GM12801 (cell line): ENCODE measurements around the gene CPNE7.

Experiments used
- TF ChIP-seq, protein P1 (sequence below): IDR thresholded peaks from one replicate; pipeline ENCODE4 v1.5.1; 2011; ENCODE audit warnings: control low read depth; ENCODE audit not compliant: insufficient read length; ENCODE audit errors: extremely low read depth

CPNE7 gene

DNA sequence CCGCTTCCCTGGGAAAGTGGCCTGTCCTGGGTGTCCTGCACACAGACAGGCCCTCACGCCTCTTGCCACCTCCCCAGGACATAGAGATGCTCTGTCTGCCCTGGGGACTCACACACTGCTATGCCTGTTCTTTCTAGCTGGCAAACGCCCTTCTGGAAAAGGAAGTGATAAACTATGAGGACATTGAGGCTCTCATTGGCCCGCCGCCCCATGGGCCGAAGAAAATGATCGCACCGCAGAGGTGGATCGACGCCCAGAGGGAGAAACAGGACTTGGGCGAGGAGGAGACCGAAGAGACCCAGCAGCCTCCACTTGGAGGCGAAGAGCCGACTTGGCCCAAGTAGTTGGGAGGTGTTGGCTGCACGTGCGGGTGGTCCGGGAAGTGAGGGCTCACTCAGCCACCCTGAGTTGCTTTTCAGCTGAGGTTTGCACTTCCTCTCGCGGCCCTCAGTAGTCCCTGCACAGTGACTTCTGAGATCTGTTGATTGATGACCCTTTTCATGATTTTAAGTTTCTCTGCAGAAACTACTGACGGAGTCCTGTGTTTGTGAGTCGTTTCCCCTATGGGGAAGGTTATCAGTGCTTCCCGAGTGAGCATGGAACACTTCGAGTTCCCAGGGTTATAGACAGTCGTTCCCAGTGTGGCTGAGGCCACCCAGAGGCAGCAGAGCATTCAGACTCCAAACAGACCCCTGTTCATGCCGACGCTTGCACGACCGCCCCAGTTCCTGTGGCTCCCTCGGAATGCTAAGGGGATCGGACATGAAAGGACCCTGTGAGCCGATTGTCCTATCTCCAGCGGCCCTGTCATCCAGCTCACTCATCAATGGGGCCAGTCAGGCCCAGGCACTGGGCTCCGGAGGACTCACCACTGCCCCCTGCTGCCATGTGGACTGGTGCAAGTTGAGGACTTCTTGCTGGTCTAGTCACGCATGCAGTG is 18.5 kb upstream of the CPNE7 start:
- TF ChIP-seq, protein P1, sequence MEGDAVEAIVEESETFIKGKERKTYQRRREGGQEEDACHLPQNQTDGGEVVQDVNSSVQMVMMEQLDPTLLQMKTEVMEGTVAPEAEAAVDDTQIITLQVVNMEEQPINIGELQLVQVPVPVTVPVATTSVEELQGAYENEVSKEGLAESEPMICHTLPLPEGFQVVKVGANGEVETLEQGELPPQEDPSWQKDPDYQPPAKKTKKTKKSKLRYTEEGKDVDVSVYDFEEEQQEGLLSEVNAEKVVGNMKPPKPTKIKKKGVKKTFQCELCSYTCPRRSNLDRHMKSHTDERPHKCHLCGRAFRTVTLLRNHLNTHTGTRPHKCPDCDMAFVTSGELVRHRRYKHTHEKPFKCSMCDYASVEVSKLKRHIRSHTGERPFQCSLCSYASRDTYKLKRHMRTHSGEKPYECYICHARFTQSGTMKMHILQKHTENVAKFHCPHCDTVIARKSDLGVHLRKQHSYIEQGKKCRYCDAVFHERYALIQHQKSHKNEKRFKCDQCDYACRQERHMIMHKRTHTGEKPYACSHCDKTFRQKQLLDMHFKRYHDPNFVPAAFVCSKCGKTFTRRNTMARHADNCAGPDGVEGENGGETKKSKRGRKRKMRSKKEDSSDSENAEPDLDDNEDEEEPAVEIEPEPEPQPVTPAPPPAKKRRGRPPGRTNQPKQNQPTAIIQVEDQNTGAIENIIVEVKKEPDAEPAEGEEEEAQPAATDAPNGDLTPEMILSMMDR = no peak

DNA sequence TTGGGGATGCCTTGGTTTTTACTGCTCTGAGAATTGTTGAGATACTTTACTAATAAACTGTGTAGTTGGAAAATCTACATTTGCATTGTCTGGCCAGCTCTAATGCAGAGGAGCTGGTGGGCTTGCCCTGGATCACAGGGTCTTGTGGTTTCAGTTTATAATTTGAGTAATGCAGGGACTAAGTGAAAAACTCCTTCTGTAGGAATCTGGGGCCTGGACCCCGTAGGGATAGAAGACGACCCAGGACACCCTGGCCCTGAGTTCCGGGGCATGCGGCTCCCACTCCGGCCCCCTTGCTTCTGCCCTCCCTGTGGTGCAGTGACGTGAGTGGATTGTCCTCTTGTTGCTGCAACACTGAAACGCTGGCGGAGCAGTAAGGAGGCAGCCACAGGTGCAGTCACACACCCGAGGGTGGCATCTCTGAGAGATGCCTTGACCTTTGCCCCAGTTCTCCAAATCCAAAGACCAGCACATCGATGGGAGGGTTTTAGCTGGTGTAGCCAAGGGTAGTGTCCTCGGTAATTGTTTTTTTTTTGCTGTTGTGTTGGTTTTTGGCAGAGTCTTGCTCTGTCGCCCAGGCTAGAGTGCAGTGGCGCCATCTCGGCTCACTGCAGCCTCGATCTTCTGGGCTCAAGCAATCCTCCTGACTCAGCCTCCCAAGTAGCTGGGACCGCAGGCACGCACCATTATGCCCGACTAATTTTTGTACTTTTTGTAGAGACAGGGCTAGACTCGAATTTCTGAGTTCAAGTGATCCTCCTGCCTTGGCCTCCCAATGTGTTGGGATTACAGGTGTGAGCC is 17.7 kb upstream of the CPNE7 start:
- TF ChIP-seq, protein P1 = no peak

DNA sequence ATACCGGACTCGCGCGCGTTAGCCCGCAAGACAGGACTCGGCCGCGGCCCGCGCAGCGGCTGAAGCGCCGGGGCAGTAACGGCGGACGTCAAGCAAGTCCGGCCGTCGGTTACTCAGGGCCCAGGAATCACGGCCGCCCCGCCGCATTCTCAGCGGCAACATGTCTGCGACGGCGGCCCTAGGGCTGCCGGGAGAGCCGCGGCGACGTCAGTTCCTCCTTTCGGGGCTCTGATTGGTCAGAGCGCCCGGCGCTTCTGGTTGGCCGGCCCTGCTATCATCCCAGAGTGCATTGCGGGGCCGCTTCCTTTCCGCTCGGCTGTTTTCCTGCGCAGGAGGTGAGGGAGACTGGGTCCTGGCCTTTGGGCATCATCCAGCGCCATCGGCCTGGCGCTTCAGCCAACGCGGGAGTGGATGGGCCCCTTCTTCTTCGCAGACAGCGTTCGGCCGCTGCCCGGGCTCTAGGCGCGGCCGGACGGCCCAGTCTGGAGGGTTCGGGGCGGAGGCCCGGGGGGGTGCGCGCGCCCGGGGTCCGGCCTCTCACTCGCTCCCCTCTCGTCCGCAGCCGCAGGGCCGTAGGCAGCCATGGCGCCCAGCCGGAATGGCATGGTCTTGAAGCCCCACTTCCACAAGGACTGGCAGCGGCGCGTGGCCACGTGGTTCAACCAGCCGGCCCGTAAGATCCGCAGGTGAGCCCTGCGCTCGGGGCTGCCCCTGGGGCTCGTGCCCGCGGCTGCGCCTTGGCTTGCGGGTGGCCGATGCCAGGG is 15.0 kb upstream of the CPNE7 start, which contains the start of gene RPL13:
Gene RPL13, plus strand, starts transcription at position 305 of the 764 bp plus-strand sequence. Its CDS starts 278 bp downstream, at position 583.
- TF ChIP-seq, protein P1 = no peak

DNA sequence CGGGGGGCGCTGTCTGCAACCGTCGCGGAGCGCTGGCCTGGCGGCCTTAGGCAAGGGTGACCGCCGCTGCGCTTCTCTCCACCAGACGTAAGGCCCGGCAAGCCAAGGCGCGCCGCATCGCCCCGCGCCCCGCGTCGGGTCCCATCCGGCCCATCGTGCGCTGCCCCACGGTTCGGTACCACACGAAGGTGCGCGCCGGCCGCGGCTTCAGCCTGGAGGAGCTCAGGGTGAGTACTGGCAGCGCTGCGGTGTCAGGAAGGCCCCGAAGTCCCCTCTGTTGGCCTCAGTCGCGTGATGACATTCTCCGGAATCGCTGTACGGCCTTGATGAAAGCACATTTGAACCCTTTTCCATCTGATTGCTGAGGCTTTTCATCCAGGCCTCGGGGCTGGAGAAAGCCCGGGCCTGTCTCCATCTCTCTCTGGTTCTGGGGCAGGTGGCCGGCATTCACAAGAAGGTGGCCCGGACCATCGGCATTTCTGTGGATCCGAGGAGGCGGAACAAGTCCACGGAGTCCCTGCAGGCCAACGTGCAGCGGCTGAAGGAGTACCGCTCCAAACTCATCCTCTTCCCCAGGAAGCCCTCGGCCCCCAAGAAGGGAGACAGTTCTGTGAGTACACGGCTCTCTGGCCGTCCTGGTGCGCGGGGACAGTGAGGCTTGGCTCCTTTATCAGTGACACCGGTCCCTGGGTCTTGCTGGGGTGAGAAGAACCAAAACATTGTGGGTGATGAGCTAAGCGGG is 14.2 kb upstream of the CPNE7 start:
- TF ChIP-seq, protein P1 = no peak

DNA sequence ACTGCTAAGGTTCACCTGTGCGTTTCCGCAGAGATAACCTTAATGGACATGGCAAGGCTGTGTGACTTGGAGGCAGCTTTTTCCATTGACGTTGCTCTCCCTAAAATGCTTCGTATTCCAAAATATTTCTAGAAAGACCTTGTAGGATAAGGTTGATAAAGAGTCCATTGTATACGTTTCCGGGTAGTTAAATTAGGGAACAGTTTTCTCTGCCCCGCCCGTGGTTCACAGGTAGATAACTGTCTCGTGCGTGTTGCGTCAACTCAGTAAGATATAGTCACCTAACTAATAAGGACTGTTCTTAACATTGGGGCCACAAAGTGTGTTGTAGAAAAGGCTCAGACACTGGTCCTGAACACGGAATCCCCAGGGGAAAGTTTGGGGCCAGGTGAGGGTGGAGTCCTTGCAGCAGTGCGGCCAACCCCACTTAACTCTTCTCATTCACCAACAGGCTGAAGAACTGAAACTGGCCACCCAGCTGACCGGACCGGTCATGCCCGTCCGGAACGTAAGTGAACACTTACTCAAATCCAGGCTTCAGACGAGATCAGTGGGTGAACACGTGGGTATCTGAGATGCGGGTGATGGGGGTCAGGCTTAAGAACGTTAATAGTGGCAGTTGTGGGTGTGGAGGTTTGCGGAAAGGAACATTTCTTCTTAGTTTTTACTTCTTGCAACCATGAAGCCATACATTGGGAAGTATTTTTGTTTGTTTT is 13.5 kb upstream of the CPNE7 start:
- TF ChIP-seq, protein P1 = no peak

DNA sequence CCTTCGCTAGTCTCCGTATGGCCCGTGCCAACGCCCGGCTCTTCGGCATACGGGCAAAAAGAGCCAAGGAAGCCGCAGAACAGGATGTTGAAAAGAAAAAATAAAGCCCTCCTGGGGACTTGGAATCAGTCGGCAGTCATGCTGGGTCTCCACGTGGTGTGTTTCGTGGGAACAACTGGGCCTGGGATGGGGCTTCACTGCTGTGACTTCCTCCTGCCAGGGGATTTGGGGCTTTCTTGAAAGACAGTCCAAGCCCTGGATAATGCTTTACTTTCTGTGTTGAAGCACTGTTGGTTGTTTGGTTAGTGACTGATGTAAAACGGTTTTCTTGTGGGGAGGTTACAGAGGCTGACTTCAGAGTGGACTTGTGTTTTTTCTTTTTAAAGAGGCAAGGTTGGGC is 12.6 kb upstream of the CPNE7 start:
- TF ChIP-seq, protein P1 = no peak
